HT1080 (cell line): ENCODE data around the gene MEI1. TPM values are rescaled to one million over a fixed set of nuclear protein-coding genes. Genes with fewer than 3 reads are reported as not detected.
A peak's percentile ranks its signal among the peaks of the same experiment; 100 is the strongest.
"Not testable (repeated sequence)": the region's sequence is repeated elsewhere in the genome, so short reads cannot be mapped to it uniquely, and the experiment has no call there.

Experiments
- DNase-seq: peaks from one replicate; pipeline ENCODE4 v3.0.0-alpha.2; 2015; ENCODE audit warnings: low read depth
- total RNA-seq: library from RNA; depleted of rRNA; stranded (reverse); fragments of >200 nt; shearing (Covaris generic); gene quantifications from 2 replicates; pipeline ENCODE4 v1.2.3, GENCODE V29; 2014

Gene MEI1
- total RNA-seq, 1 experiment from 2014 or later: 1.4 TPM

GRCh38 chr22:41681616-41682015, 17.7 kb upstream of the MEI1 start:
- DNase-seq: no peak

- DNase-seq: peak; percentile 80
Measured at GRCh38 chr22:41682033-41682807, 17.1 kb upstream of the MEI1 start.

GRCh38 chr22:41683052-41683451, 16.3 kb upstream of the MEI1 start:
- no peak for DNase-seq

- DNase-seq: no peak
Measured at GRCh38 chr22:41683616-41684015, 15.7 kb upstream of the MEI1 start.

GRCh38 chr22:41684194-41684593, 15.1 kb upstream of the MEI1 start:
- DNase-seq: no peak

GRCh38 chr22:41686890-41687289, 12.4 kb upstream of the MEI1 start:
- DNase-seq: not testable (repeated sequence)

- DNase-seq: peak; percentile 7
Measured at GRCh38 chr22:41687901-41688364, 11.4 kb upstream of the MEI1 start.

GRCh38 chr22:41688365-41689211, 10.7 kb upstream of the MEI1 start, which contains the start of gene SNU13:
TSS of gene SNU13 (minus strand) at chr22:41688867. CDS start at chr22:41688796, 71 bp downstream.
- DNase-seq: peak; percentile 87

- no peak for DNase-seq
Measured at GRCh38 chr22:41690476-41690875, 8.8 kb upstream of the MEI1 start.

- DNase-seq: no peak
Measured at GRCh38 chr22:41695211-41695610, 4.1 kb upstream of the MEI1 start.

GRCh38 chr22:41696703-41697102, 2.6 kb upstream of the MEI1 start:
- no peak for DNase-seq

- peak; percentile 83 for DNase-seq
Measured at GRCh38 chr22:41697126-41697775, 2.1 kb upstream of the MEI1 start.

GRCh38 chr22:41700108-41700364, 733 bp downstream of the MEI1 start:
- no peak for DNase-seq

- no peak for DNase-seq
Measured at GRCh38 chr22:41702763-41703162, 3.5 kb downstream of the MEI1 start.

- no peak for DNase-seq
Measured at GRCh38 chr22:41709341-41709740, 10.0 kb downstream of the MEI1 start.

- peak; percentile 44 for DNase-seq
Measured at GRCh38 chr22:41713004-41713403, 13.7 kb downstream of the MEI1 start.

- no peak for DNase-seq
Measured at GRCh38 chr22:41722496-41722895, 23.2 kb downstream of the MEI1 start.

GRCh38 chr22:41725510-41726110, 26.3 kb downstream of the MEI1 start:
- peak; percentile 72 for DNase-seq

- no peak for DNase-seq
Measured at GRCh38 chr22:41731609-41732008, 32.3 kb downstream of the MEI1 start.

GRCh38 chr22:41732096-41732772, 32.9 kb downstream of the MEI1 start:
- DNase-seq: no peak

GRCh38 chr22:41733241-41733640, 33.9 kb downstream of the MEI1 start:
- not testable (repeated sequence) for DNase-seq
